K562 (cell line): ENCODE data around the gene SORCS2. TPM values are rescaled to one million over a fixed set of nuclear protein-coding genes. Genes with fewer than 3 reads are reported as not detected.

Experiments
- ATAC-seq: fragments of 200-7000 bp; cut with Tn5 transposase; 3 replicates; pipeline ENCODE4 v1.9.1; 2020; ENCODE audit warnings: moderate library complexity
- BruUV-seq: library from RNA; stranded (reverse); fragments of 400-500 nt; replicated peaks from 2 replicates; lab custom pipeline; 2021; lab: Mats Ljungman, UMichigan
- CTCF ChIA-PET: fragments of 300-600 bp; formaldehyde crosslinking; extraction: SDS; loops from one replicate; lab custom pipeline; 2021; ENCODE audit warnings: low intra/inter-chr PET ratio; lab: Yijun Ruan, JAX
- POLR2A ChIA-PET: fragments of 300-600, 350-650 bp; sonication (Branson Sonifier 250); formaldehyde crosslinking; extraction: SDS; loops from one replicate; lab custom pipeline; 2021; ENCODE audit warnings: antibody characterized with exemption, inconsistent platforms; lab: Yijun Ruan, JAX
- DNase-seq, 4 experiments: peaks; one replicate each; pipeline versions ENCODE4 v3.0.0 to v3.0.0-alpha.2; 2011 to 2018; ENCODE audit warnings: low spot score in 3 of 4, mixed read lengths in 3 of 4; ENCODE audit errors: extremely low read depth in 1 of 4
- FAIRE-seq: peaks from 2 replicates; lab custom pipeline; 2011; peaks lifted over from hg19 to GRCh38; lab: Jason Lieb, UNC
- H2AFZ ChIP-seq: 2 replicates; pipeline ENCODE4 v1.6.0; 2011; ENCODE audit warnings: low read depth, low read length, control low read depth, inconsistent platforms
- H3K27ac ChIP-seq: fragments of 200-600 bp; 3 replicates; pipeline ENCODE4 v1.8.0; 2011; ENCODE audit warnings: low read depth, mild to moderate bottlenecking, control low read depth, inconsistent platforms, low read length, moderate library complexity, mixed read lengths; ENCODE audit errors: extremely low read depth
- H3K27me3 ChIP-seq, 2 experiments: fragments of 300-600 bp in 1 of 2; 2 replicates in 1 of 2; 3 replicates in 1 of 2; pipeline versions ENCODE4 v1.6.0 to v1.8.0; 2011; ENCODE audit warnings: inconsistent platforms in 2 of 2, low read length in 2 of 2, mild to moderate bottlenecking in 1 of 2, mixed read lengths in 1 of 2, moderate library complexity in 1 of 2; ENCODE audit not compliant: control insufficient read depth in 2 of 2, insufficient read depth in 2 of 2
- H3K36me3 ChIP-seq: fragments of 300-600 bp; 3 replicates; pipeline ENCODE4 v1.8.0; 2011; ENCODE audit warnings: mild to moderate bottlenecking, low read length, inconsistent platforms; ENCODE audit not compliant: control insufficient read depth, insufficient read depth
- H3K4me1 ChIP-seq, 2 experiments: fragments of 200-600 bp in 1 of 2; replicated peaks in 1 of 2; 2 replicates in 1 of 2; 3 replicates in 1 of 2; pipeline versions ENCODE4 v1.5.1 to v1.8.0; 2011; ENCODE audit warnings: inconsistent platforms in 2 of 2, low read length in 2 of 2, mild to moderate bottlenecking in 1 of 2, mixed read lengths in 1 of 2, moderate library complexity in 1 of 2; ENCODE audit not compliant: control insufficient read depth in 2 of 2, insufficient read depth in 2 of 2
- H3K4me2 ChIP-seq: 2 replicates; pipeline ENCODE4 v1.6.1; 2011; ENCODE audit warnings: low read length, control low read depth, inconsistent platforms, mixed read lengths; ENCODE audit not compliant: insufficient read depth
- H3K4me3 ChIP-seq: fragments of 200-600 bp; sonication (generic), shearing (Covaris generic); 2 replicates; pipeline ENCODE4 v1.5.1; 2016; ENCODE audit warnings: control low read depth, inconsistent platforms
- H3K79me2 ChIP-seq: fragments of 200-600 bp; 3 replicates; pipeline ENCODE4 v1.8.0; 2011; ENCODE audit warnings: low read length, inconsistent platforms; ENCODE audit not compliant: control insufficient read depth, insufficient read depth
- H3K9ac ChIP-seq, 2 experiments: 2 replicates each; pipeline versions ENCODE4 v1.6.0 to v1.6.1; 2011; ENCODE audit warnings: low read depth in 2 of 2, low read length in 2 of 2, control low read depth in 1 of 2, inconsistent platforms in 1 of 2, mild to moderate bottlenecking in 1 of 2, mixed read lengths in 1 of 2; ENCODE audit not compliant: insufficient read depth in 1 of 2
- H3K9me1 ChIP-seq: one replicate; pipeline ENCODE4 v1.6.0; 2011; ENCODE audit warnings: inconsistent platforms, mild to moderate bottlenecking, low read length, moderate library complexity; ENCODE audit not compliant: control insufficient read depth, insufficient read depth
- H3K9me3 ChIP-seq: replicated peaks from 2 replicates; pipeline ENCODE4 v1.5.1; 2011; ENCODE audit warnings: low read depth, low read length, inconsistent platforms; ENCODE audit not compliant: control insufficient read depth, insufficient read depth
- H4K20me1 ChIP-seq: replicated peaks from 2 replicates; pipeline ENCODE4 v1.6.1; 2011; ENCODE audit warnings: low read length, inconsistent platforms, mixed read lengths; ENCODE audit not compliant: control insufficient read depth, insufficient read depth
- ATF7 ChIP-seq: fragments of 450-650 bp; IDR thresholded peaks from 2 replicates; pipeline ENCODE4 v1.7.1; 2014; ENCODE audit warnings: mild to moderate bottlenecking, moderate library complexity
- HOXB6 ChIP-seq: fragments of 250-450 bp; sonication (Bioruptor Pico); IDR thresholded peaks from 2 replicates; pipeline ENCODE4 v1.5.1; 2022; ENCODE audit warnings: mild to moderate bottlenecking, borderline replicate concordance
- L3MBTL2 ChIP-seq: fragments of 450-650 bp; IDR thresholded peaks from 2 replicates; pipeline ENCODE4 v1.6.1; 2016; ENCODE audit warnings: mild to moderate bottlenecking, moderate library complexity
- MAZ ChIP-seq, 2 experiments: fragments of 450-650 bp in 1 of 2; sonication (generic) in 1 of 2; formaldehyde crosslinking; IDR thresholded peaks in 1 of 2; conservative IDR thresholded peaks in 1 of 2; 2 replicates each; pipeline versions ENCODE4 v1.4.0 to v1.5.0; 2020; ENCODE audit warnings: mild to moderate bottlenecking in 1 of 2, missing genetic modification reagents in 1 of 2
- NFIX ChIP-seq: fragments of 250-450 bp; sonication (Bioruptor Pico); IDR thresholded peaks from 2 replicates; pipeline ENCODE4 v1.4.0; 2020; ENCODE audit warnings: low read depth, mild to moderate bottlenecking, moderate library complexity
- PHB ChIP-seq: fragments of 250-450 bp; sonication (Bioruptor Pico); IDR thresholded peaks from 2 replicates; pipeline ENCODE4 v1.5.0; 2021
- TAL1 ChIP-seq: fragments of 450-650 bp; IDR thresholded peaks from 2 replicates; pipeline ENCODE4 v1.6.1; 2016; ENCODE audit warnings: mild to moderate bottlenecking
- U2AF1 ChIP-seq: fragments of 200-400 bp; formaldehyde crosslinking; optimal IDR thresholded peaks from 2 replicates; pipeline ENCODE3; 2017; ENCODE audit warnings: mild to moderate bottlenecking, low read depth, low read length, moderate library complexity
- ZFPM2 ChIP-seq: fragments of 250-450 bp; sonication (Bioruptor Pico); IDR thresholded peaks from 2 replicates; pipeline ENCODE4 v1.5.1; 2022; ENCODE audit warnings: mild to moderate bottlenecking
- ZNF282 ChIP-seq: sonication (generic); formaldehyde crosslinking; IDR thresholded peaks from 2 replicates; pipeline ENCODE4 v1.8.1; 2023; ENCODE audit warnings: missing genetic modification reagents
- ZNF695 ChIP-seq: fragments of 450-650 bp; formaldehyde crosslinking; IDR thresholded peaks from 2 replicates; pipeline ENCODE4 v1.4.0; 2020; ENCODE audit warnings: mild to moderate bottlenecking, moderate library complexity
- ZNF778 ChIP-seq: fragments of 450-650 bp; formaldehyde crosslinking; IDR thresholded peaks from 2 replicates; pipeline ENCODE4 v1.4.0; 2020; ENCODE audit warnings: mild to moderate bottlenecking, moderate library complexity
- WGBS: fragments of 100-300 bp; shearing (Covaris generic); methylation state at CpG from one replicate; pipeline ENCODE4 v1.1.6; 2016; ENCODE audit warnings: low coverage, mixed read lengths; ENCODE audit not compliant: insufficient coverage; ENCODE audit errors: missing lambda C conversion rate; 5-methylcytosine and 5-hydroxymethylcytosine counted together
- in situ Hi-C: fragments of 300-500 bp; cut with MboI; formaldehyde crosslinking; loops from 4 replicates; pipeline ENCODE4 v1.15.0; 2018; ENCODE audit warnings: inconsistent platforms, mixed read lengths
- intact Hi-C: fragments of 100-400 bp; cut with micrococcal nuclease; formaldehyde crosslinking; loops from 2 replicates; pipeline ENCODE4 v1.14.2; 2022
- polyA plus RNA-seq, 8 experiments: library from polyadenylated mRNA; depleted of rRNA in 4 of 8; stranded (reverse) in 5 of 8; unstranded in 3 of 8; fragments of >200 nt; fragmentation: Nextera tagmentation in 2 of 8; fragmentation: Illumina TruSeq in 1 of 8; extraction: Ambion mirVana in 2 of 8; extraction: Trizol in 1 of 8; gene quantifications; 2 replicates each; pipeline versions ENCODE4 v1.2.1 to v1.2.3, GENCODE V29; 2011 to 2014; ENCODE audit warnings: inconsistent platforms in 1 of 8, missing spikeins in 1 of 8
- total RNA-seq, 7 experiments: library from RNA; depleted of rRNA in 6 of 7; stranded (reverse); fragments of >200 nt in 6 of 7; fragmentation: Illumina TruSeq in 2 of 7; extraction: Trizol in 2 of 7; gene quantifications; 2 replicates each; pipeline versions ENCODE4 v1.2.1 to v1.2.3, GENCODE V29; 2011 to 2021; ENCODE audit warnings: low replicate concordance in 1 of 7
- TF ChIP-seq, protein P1 (sequence below): sonication (generic); formaldehyde crosslinking; IDR thresholded peaks from 2 replicates; pipeline ENCODE4 v1.8.1; 2022; ENCODE audit warnings: missing genetic modification reagents
- TF ChIP-seq, protein P2 (sequence below), 2 experiments: fragments of 250-450 bp in 1 of 2; fragments of 450-650 bp in 1 of 2; sonication (Bioruptor Pico) in 1 of 2; IDR thresholded peaks; 2 replicates each; pipeline versions ENCODE4 v1.6.1 to v1.8.0; 2016 to 2021; ENCODE audit warnings: mild to moderate bottlenecking in 2 of 2, moderate library complexity in 2 of 2, missing compliant biosample characterization in 1 of 2, missing genetic modification characterization in 1 of 2
- TF ChIP-seq, protein P3 (sequence below), 2 experiments: fragments of 450-650 bp; IDR thresholded peaks; 2 replicates each; pipeline ENCODE4 v1.6.1; 2018; ENCODE audit warnings: mild to moderate bottlenecking in 2 of 2, low read depth in 1 of 2; ENCODE audit not compliant: partially characterized antibody in 2 of 2

Gene SORCS2
- total and polyA plus RNA-seq, 9 of the 15 experiments (the other 6 are each of a cell fraction or from before 2014, with no cell fraction given): not detected

DNA sequence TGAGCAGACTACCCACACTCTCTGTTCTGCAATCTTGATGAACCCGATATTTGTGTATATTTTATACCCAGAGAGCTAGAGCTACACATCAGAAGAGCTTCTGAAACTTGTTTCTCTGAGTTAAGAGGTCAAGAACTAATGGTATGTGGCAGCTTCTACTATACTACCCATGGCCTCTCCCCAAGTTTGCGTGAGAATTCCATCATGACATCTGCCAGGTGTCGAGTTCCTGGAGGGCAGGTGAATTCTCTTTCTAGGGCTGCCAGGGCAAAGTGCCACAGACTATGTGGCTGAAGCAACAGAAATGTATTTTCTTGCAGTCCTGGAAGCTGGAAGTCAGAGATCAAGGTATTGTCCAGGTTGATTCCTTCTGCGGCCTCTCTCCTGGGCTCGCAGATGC, 4.4 kb downstream of the SORCS2 start:
- CTCF ChIA-PET: no interaction called here
- peaks cover 13 to 52% of the 10 kb centered on the region in 2 experiments; a peak in 3 of 5 replicates for H3K27me3 ChIP-seq
- no peak for ATAC-seq
- H3K27ac ChIP-seq: no peak overlapping the region
- no peaks in the 10 kb centered on the region for H3K9me3 ChIP-seq
- peaks cover 4% of the 10 kb centered on the region; the same call in 1 of the 2 replicates for H4K20me1 ChIP-seq
- H3K4me2 ChIP-seq: no peak overlapping the region
- POLR2A ChIA-PET: interaction anchor here (1.0 kb wide), 1 partner anchor 132 kb away, joined by 3 read pairs; no protein-coding TSS in a partner anchor
- 0% methylated on average over 5 of the region's 5 CpGs for WGBS
- intact Hi-C loops (loop anchor here (5.0 to 10.0 kb wide), 3 partner anchors 98 to 608 kb away; no protein-coding TSS in a partner anchor), in situ Hi-C loops (no loop called here)
- no peaks in the 10 kb centered on the region for H3K36me3 ChIP-seq
- H3K79me2 ChIP-seq: no peaks in the 10 kb centered on the region
- DNase-seq: no peak
- peaks cover 0 to 10% of the 10 kb centered on the region in 2 experiments; a peak in 2 of 5 replicates for H3K4me1 ChIP-seq
- no peak overlapping the region for H3K4me3 ChIP-seq
- H3K9ac ChIP-seq: no peak overlapping the region
- TF ChIP-seq MAZ (CRISPR knock-in tag; conservative IDR thresholded peaks at IDR 0.05 in 1 of 2, IDR thresholded peaks at IDR 0.05 in 1 of 2) (no peak), ZNF695 (CRISPR knock-in tag) (no peak), ZNF282 (CRISPR knock-in tag) (no peak), TAL1 (no peak), ZFPM2 (no peak), L3MBTL2 (no peak), NFIX (CRISPR knock-in tag) (no peak), HOXB6 (CRISPR knock-in tag) (no peak), PHB (CRISPR knock-in tag) (no peak), ZNF778 (CRISPR knock-in tag) (no peak), ATF7 (no peak), U2AF1 (no peak)
- TF ChIP-seq, protein P1, sequence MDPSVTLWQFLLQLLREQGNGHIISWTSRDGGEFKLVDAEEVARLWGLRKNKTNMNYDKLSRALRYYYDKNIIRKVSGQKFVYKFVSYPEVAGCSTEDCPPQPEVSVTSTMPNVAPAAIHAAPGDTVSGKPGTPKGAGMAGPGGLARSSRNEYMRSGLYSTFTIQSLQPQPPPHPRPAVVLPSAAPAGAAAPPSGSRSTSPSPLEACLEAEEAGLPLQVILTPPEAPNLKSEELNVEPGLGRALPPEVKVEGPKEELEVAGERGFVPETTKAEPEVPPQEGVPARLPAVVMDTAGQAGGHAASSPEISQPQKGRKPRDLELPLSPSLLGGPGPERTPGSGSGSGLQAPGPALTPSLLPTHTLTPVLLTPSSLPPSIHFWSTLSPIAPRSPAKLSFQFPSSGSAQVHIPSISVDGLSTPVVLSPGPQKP (CRISPR knock-in tag): no peak
- TF ChIP-seq, protein P2, sequence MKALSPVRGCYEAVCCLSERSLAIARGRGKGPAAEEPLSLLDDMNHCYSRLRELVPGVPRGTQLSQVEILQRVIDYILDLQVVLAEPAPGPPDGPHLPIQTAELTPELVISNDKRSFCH (CRISPR knock-in tag; IDR thresholded peaks at IDR 0.05): no peak
- TF ChIP-seq, protein P2 (tag; IDR thresholded peaks at IDR 0.05): no peak
- TF ChIP-seq, protein P3, sequence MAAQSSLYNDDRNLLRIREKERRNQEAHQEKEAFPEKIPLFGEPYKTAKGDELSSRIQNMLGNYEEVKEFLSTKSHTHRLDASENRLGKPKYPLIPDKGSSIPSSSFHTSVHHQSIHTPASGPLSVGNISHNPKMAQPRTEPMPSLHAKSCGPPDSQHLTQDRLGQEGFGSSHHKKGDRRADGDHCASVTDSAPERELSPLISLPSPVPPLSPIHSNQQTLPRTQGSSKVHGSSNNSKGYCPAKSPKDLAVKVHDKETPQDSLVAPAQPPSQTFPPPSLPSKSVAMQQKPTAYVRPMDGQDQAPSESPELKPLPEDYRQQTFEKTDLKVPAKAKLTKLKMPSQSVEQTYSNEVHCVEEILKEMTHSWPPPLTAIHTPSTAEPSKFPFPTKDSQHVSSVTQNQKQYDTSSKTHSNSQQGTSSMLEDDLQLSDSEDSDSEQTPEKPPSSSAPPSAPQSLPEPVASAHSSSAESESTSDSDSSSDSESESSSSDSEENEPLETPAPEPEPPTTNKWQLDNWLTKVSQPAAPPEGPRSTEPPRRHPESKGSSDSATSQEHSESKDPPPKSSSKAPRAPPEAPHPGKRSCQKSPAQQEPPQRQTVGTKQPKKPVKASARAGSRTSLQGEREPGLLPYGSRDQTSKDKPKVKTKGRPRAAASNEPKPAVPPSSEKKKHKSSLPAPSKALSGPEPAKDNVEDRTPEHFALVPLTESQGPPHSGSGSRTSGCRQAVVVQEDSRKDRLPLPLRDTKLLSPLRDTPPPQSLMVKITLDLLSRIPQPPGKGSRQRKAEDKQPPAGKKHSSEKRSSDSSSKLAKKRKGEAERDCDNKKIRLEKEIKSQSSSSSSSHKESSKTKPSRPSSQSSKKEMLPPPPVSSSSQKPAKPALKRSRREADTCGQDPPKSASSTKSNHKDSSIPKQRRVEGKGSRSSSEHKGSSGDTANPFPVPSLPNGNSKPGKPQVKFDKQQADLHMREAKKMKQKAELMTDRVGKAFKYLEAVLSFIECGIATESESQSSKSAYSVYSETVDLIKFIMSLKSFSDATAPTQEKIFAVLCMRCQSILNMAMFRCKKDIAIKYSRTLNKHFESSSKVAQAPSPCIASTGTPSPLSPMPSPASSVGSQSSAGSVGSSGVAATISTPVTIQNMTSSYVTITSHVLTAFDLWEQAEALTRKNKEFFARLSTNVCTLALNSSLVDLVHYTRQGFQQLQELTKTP (IDR thresholded peaks at IDR 0.05; ENCODE audit: low read depth in 1 of 2, partially characterized antibody in 2 of 2): no peak
- H2AFZ ChIP-seq: no peak overlapping the region
- no peak for FAIRE-seq
- no peaks in the 10 kb centered on the region for H3K9me1 ChIP-seq
- no TSS peak for BruUV-seq
